Ecto neural progenitor cell (in vitro differentiated cells): Measurements from ENCODE around the gene RELT.

Source experiments
- DNase-seq: peaks from one replicate; pipeline ENCODE4 v3.0.0-alpha.2; 2018; ENCODE audit warnings: low spot score

Gene RELT, protein sequence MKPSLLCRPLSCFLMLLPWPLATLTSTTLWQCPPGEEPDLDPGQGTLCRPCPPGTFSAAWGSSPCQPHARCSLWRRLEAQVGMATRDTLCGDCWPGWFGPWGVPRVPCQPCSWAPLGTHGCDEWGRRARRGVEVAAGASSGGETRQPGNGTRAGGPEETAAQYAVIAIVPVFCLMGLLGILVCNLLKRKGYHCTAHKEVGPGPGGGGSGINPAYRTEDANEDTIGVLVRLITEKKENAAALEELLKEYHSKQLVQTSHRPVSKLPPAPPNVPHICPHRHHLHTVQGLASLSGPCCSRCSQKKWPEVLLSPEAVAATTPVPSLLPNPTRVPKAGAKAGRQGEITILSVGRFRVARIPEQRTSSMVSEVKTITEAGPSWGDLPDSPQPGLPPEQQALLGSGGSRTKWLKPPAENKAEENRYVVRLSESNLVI

DNA sequence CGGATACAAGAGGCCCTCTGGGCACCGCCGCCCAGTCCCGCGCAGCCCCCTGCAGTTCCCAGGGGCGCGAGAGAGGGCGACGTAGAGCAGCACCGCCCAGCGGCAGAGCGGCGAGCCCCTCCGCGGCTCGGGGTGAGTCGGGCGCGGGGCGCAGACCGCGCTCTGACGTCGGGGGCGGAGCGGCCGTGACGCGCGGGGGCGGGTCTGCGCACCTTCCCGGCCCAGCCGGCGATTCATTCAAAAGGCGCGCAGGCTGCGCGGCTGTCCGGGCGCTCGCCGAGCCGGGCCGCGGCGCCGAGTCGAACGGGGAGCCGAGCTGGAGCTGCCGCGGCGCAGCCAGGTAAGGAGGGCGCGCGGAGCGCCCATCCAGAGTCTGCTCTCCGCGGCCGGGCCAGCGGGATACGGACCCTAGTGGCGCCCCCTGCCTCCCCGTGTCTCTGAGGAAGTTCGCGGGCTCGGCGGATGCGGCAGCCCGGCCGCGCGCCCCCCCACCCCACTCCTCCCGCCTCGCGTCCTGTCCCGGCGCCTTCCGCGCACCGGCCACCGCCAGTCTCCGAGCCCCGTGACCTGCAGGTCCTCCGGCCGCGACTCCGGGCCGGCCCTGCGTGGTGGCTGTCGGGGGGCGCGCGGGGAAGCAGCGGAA is at the start of gene RELT:
Gene RELT (plus strand): TSS at position 240 of the 643 bp plus-strand sequence. CDS start 12,738 bp downstream, outside the sequence.
- DNase-seq = peak; percentile 95

DNA sequence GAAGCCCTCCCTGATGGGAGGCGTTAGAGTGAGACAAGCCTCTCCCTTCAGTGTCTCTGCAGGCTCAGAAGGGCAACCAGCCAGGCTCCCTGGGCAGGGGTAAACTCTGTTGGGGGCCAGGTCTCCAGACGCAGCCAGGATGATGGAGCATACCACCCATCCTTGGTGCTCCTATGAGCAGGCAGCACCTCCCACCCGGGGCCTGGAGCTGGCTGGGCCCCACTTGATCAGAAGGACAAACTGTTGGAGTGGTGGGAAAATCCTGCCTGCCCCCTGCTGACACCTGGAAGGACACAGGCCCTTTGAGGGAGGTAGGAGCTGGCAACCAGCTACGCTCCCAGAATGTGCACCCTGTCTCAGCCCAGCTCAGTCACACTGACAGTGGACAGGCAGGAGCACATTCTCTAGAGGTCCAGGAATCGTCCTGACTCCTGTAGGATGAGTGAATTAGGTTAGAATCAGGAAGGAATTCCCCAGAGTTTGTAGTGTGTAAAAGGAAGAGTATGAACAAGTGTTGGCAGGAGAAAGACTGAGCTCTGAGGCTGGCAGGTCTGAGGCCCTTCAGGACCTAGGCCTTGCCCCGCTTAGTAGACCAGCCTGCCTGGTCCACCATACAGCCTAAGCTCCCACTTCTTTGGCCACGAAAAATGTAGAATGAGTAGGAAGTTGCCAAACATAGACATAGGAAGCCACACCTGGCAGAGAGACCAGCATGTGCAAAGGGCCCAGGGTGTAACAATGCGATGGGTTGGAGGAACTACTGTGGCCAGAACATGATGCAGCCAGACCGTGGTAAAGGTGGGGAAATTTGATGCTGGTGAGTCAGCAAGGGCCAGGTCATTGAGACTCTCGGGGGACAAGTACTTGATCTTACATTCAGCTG is 49.0 kb upstream of the RELT start:
- DNase-seq = no peak

DNA sequence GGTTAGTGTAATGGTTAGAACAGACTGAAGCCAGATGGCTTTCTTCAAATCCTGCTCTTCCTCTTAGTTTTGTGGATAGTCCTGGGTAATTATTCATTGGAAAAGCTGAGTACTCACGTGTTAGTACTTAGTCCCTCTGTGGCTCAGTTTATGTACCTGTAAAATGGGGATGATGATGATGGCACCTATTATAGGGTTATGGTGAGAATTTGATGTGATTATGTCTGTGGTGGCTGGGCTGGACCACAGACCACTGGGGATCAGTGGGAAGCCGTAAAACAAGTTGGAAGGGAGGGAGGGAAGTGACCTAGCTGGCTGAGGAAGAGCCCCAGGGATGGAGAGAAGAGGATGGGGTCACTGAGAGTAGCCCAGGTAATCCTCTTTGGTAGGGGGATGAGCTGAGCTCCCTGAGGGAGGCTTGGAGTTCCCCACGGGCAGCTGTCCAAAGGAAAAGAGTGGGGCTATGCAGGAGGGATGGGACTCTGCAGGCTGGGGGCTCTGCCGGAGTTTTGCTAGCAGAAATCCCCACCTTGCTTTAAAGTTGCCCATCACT is 48.3 kb upstream of the RELT start:
- DNase-seq = no peak

DNA sequence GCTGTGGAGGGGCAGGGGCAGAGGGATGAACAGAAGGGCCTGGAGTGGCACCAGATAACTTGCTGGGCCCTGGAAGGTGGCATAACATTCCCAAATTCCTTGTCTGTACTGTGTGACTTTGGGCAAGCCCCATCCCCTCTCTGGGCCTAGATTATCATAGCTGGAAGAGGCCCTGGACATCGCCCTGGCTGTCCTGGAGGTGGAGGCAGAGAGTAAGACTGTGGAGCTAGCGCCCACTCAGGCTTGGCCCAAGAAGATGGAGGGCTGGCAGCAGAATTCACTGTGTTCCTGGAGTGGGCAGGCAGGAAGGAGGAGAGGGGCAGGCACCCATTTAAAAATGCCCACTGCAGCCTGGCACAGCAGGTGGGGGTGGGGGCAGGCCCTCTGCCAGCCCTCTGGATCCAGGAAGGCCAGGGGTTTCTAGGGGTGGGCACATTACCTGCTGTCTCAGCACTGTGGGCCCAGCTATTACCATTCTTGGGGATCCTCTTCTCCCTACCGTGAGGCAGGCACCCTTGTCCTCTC is 45.6 kb upstream of the RELT start:
- no peak for DNase-seq

DNA sequence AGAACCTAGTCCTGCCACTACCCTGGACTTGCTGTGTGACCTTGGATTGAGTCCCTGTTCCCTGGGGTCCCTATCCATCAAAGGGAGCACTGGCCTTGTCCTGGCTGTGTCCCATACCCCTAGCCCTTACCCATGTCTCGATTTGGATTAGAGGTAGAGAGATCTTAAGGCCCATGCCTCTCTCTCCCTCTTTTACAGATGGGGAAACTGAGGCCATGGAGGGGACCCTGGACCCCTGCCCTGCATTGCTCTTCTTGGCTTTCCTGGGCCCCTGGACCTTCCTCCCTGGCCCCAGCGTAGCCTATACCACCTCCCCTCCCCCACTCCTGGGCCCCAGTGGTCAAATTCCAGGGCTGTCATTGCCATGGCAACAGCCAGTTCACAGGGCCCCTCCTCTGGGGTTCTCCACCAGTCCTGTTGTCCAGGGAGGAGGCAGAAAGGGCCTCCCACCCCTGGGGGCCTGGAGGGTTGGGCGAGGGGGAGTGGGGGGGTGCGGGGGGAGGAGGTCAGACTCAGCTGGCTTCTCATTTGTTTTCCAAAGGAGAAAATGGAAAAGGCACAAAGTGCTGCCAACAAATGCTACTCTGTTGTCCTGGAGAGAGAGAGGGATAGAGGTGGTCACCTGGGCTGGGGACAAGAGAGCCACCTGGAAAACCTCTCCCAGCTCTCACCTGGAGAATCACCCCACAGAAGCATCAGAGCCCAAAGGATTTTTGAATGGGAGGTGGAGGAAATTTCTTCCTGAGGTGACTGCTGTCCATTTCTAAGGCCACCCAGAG is 44.9 kb upstream of the RELT start:
- DNase-seq = peak; percentile 94

DNA sequence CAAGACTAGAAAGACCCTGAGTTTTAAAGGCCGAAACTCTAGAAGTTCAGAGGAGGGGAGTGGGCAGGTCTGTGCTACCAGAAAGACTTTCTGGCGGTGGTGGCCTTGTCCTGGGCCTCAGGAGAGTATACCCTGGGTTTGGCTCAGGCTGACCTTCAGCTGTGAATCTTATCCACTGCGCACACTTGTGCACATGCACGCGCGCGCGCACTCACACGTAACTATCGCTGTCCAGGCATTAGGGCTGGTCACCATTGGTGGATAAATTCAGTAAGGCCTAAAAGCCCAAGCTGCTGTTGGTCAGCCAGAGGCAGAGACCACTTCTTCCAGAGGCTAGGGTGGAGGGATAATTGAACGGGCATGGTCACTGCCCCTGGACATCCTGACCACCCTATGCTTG is 43.0 kb upstream of the RELT start:
- no peak for DNase-seq

DNA sequence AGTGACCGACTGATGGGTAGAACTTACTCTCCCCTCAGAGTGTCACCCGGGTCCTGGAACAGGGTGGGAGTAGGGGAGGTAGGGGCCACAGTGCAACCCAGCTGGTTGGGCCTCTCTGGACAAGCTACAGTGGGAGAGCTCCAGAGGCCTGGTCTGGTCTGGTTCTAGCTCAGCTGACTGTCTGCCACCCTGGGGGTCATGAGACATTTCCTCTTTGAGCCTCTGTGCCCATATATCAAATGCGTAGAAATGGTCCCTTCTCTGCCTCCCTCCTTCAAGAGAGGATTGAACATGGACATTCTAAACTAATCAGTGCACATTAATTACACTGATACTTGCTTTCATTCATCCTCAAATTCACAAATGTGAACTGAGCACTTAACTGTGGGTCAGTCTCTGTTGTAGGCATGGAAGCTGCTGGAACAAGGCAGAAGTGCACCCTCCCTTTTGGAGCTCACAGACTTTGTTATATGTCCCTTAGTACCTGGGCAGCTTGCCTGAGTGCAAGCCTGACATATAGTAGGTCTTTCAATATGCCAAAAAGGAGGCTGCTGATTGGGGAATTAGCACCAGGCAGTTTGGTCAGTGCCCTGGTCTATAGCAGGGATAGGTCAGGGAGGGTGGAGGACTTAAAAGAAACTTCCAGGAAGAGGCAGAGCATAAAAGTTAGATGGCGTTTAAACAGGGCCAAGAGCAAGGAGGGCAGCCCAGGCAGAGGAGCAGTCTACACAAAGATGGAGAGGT is 42.4 kb upstream of the RELT start:
- no peak for DNase-seq

DNA sequence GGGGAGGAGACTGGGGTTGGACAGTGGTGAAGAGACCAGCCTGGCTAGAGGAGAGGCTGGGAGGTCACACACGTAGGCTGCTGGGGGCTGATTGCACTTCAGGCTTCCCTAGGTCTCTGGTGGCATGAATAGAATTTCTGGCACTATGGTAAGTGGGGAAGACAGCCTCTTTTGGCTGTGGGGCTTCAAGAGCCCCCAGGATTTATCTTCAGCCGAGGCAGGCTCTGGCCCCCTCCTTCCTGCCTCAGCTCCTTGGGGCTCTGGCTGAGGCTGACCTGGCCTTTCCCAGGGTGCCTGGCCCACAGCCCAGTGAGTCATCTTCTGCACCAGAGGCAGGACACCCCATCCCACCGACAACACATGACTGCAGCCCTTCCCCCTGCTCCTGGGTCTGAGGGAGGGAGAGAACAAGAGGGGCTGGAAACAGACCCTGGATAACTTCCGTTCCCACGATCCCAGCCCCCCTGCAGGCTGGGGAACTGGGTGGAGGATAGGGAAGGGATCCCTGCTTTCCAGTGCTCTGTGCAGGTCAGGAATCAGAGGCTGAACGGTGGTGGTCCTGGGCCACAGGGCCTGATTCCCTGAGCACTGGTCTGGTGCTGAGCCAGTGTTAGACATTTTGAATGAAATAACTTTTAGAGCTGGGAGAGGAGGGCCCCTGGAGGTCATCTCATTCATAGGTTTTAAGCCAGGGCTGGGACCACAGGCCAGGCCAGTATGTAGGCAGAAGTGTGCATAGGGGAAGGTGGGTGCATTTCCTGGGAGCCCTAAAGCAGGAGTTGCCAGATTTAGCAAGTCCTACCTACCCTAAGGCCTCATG is 41.6 kb upstream of the RELT start:
- DNase-seq = no peak

DNA sequence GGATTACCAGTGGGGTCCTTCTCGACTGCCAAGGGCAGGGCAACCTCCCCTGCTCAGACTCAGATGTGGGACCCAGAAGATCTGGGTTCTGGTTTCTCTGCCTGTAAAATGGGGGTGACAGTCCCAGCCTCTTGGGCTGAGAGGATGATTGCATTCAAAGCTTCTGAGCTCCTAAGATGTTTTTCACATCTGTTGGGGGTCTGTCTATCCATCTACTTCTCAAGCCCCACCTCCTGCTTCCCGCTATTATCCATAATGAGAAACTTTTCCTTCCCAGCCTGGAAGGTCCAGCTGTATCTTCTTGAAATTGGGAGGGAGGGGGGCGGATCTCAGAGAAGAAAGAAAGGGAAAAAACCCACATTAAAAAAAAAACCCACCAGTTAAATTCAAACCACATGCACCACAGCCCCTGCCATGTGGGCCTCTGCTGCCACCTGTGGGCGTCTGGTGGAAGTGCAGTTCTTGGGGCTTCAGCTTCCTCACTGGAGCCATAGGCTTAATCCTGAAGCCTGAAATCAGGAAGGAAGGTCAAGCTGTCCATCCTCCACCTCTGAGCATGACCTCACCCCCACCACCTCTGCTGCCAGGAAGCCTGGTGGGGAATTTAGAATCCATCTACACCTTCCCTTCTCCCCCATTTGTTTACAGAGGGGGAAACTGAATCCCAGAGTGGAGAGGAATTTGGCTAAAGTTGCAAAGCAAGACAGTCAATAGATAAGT is 40.8 kb upstream of the RELT start:
- peak; percentile 91 for DNase-seq

DNA sequence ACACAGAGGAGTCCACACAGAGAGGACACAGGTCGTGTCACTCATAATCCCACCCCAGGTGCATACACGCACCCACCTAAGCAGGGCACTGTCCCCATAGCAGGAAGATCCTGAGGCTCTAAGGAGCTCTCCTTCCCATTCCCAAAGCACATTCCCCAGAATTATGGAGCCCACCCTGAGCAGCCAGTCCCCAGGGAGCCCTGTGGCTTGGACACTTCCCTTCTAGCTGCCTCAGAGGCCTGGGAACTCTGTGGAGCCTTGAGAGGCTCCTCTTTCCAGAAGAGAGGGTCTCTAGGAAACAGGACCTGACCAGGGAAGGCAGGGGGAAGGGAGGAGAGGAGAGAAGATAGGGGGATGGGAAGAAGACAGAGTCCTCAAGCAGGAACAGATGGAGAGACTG is 38.4 kb upstream of the RELT start:
- DNase-seq = no peak

DNA sequence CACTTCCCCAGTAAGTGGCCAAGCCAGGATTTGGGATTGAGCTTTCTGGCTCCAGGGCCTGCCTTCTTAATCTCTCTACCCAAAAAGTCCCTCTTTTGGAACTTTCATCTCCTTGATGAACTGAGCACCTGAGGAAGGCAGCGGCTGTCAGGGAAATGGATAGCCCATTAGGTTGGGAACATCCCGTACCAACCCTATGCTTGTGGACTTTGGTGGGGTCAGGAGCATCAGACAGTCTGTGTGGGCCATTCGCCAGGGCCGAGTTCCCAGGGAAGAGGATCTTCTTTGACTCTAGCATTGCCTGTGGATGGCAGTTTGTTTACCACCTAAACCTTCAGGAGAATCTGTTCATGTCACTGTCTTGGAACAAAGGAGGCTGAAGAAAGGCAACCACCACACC is 37.9 kb upstream of the RELT start:
- no peak for DNase-seq

DNA sequence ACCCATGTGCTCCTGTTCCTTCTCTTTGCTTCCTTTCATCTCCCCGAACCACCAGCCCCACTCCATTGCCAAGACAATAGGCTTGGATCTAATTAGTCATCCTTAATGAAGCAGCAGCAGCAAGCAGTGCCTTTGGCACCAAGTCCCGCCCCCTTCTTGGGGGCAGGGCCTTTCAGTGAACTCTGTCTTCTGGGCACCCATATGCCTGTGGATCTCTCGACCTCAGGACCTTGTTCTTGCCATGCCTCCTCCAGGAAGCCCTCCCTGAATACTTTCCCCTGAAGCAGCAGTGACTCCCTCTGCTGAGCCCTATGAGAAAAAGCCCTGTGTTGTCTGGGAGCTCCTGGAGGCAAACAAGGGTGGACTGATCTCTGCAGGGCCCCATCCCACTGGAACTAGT is 36.0 kb upstream of the RELT start:
- DNase-seq = no peak

DNA sequence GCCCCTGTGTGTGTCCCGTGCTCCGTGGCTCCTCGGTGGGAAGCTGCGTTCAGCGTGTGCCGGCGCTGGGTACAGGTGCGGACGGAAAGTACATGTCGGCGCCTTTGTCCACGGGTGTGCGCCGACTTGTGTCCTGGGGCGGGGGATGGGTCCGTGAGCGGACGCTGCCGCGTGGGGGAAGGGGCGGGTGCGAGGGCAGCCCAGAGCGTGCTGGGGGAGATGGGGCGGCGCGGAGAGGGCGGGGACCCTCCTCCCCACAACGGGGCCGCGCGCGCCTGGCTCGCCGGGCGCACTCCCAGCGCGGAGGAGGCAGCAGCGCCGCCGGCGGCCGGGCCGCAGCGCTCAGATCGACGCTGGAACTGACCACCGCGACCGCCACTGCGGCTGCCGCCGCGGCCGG is 33.6 kb upstream of the RELT start:
- peak; percentile 78 for DNase-seq

DNA sequence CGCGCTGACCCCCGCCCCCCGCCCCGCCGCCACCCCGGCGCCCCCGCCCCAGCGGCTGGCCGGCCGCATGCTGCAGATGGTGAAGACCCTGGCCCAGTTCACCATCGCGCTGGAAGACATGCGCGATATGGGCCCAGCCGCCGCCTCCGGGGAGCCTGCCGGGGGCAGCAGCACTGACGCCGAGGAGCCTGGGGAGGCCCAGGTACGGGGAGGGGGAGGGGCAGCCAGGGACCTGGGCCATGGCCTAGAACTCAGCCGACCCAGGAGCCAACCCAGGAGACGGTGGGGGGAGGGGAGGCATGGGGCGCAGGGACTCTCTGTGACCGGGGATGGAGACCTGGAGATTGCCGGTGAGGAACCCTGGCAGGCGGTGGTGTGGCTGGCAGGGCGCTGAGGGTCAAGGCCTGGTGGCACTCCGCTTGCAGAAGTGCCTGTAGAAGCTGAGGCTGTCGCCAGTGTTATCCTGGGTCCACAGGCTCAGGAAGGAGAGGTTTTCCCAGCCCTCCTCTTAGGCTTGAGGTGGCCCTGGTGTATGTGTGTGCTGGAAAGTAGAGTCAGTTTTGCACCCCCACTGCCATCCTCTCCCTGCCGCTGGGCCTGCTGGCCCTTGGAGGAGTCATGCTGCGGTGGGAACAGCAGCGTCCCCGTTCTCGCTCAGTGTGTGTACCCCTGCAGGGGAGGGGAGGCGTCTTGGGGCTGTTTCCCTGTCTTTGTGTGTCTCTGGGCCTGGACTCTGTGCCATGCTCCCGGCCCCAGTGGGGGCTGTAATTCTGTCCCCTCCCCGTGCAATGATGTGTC is 32.9 kb upstream of the RELT start:
- DNase-seq = no peak

DNA sequence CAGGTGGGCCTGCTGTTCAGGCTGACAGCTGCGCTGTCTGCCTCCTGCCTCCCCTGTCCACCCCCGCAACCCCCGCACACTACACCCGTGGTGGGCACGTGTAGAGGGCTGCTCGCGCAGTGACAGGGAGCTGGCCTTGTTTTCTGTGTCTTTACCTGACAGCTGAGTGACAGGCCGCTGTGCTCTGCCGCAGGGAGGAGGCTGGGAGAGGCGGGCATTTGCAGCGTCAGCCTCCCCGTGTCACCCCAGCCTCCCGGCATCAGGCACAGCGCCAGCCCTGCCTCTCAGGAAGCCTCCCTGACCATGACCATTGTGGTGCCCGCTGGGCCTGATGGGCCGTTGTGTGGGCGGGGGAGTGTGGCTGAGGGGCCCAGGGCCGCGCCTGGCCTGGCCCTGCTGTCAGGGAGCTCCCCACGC is 32.0 kb upstream of the RELT start:
- no peak for DNase-seq

DNA sequence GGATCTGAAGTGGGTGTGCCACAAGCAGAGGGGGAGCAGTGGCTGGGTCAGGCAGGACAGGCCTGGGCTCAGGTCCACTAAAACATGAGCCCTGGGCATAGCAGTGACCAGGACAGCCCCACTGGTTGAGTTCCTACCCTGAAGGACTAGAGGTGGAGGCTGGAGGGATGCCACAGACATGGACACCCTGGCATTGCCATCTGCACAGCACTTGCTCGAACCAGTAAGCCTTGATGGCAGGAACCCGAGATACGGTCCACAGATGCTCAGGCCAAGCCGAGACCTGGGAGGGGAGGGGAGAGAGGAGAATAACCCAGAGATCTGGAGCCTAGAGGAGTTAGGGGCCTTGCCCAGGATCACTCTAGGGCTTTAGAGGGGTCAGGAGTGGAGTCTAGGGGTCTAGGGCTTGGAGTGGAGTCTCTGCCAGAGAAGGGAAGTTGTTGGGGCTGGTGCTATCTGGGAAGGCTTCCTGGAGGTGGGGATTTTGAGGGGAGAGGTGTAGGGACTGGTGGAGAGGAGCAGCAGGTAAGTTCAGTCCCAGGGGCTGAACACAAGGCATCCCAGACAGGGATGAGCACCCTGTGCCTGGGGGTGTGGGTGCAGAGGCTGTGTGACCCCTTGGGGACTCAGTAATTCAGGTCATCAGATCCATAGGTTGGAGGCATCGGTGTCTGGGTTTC is 30.6 kb upstream of the RELT start:
- DNase-seq = no peak

DNA sequence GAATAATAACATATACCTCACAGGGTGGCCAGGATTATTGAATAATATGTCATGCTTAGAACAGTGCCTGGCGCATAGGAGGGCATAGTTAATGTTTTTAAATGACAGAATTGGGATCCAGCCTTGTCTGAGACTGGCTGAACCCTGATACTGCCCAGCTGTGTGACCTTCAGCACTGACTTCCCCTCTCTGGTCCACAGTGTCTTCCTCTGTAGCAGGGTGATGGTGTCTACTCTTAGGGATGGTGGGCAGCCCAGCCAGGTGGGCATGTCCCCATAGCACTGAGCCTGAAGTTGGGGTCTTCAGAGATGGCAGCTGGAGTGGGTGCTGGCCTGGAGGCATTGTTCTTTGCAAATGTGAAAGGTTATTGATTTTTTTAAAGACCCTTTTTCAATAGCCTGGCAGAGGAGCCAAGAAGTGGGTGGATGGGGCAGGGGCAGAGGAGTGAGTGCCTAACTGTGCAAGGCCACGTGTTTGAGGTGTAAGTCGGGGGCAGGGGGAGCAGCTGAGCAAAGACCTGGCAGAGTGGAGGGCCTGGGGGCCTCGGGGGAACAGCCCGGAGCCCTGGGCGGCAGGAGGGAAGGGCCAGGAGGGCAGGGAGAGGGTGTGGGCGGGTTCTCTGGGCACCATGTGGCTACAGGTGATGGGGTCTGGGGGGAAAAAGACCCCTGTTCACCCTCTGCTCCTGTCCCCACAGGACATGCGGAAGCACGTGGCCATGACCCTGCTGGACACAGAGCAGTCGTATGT is 29.8 kb upstream of the RELT start:
- DNase-seq = no peak
